ENCODE data around the gene DLG5.

GRCh38 chr10:77904100-77904840 lies 22.3 kb downstream of the DLG5 start:
- no peak for TF ChIP-seq CTCF (IDR thresholded peaks at IDR 0.05; ENCODE audit: insufficient read depth, low read length, poor library complexity, severe bottlenecking)
- no peak for TF ChIP-seq EZH2phosphoT487 (conservative IDR thresholded peaks at IDR 0.05; ENCODE audit: low read length)

Measured in SU-DHL-6 (cell line).